Heart left ventricle (tissue), 16 donors: ENCODE measurements around the gene LRRC74B. TPM values are rescaled to one million over a fixed set of nuclear protein-coding genes. Genes with fewer than 3 reads are reported as not detected.
A peak's percentile ranks its signal among the peaks of the same experiment; 100 is the strongest.
"Not testable (repeated sequence)": the region's sequence is repeated elsewhere in the genome, so short reads cannot be mapped to it uniquely, and the experiment has no call there.

ENCODE experiments used
- ATAC-seq, 4 donors: fragments of 200-7000 bp; cut with Tn5 transposase; one replicate each; pipeline ENCODE4 v1.9.1; 2020 to 2022; ENCODE audit warnings: moderate library complexity in 4 of 4, mild to moderate bottlenecking in 3 of 4, moderate number of reproducible peaks in 1 of 4
- DNase-seq, 5 donors: peaks; one replicate each; pipeline ENCODE4 v3.0.0-alpha.2; 2020
- H3K27ac ChIP-seq, 12 donors: fragments of 200-600 bp; sonication (generic) in 4 of 12; one replicate each; pipeline versions ENCODE4 v1.5.0 to v1.8.0; 2016 to 2022; ENCODE audit warnings: mild to moderate bottlenecking in 2 of 12
- H3K27me3 ChIP-seq, 9 donors: fragments of 200-600 bp; sonication (generic) in 2 of 9; one replicate each; pipeline versions ENCODE4 v1.5.1 to v1.8.0; 2016 to 2022; ENCODE audit warnings: mild to moderate bottlenecking in 3 of 9
- H3K36me3 ChIP-seq, 9 donors: fragments of 200-600 bp; sonication (generic) in 2 of 9; one replicate each; pipeline versions ENCODE4 v1.5.0 to v1.8.0; 2018 to 2022; ENCODE audit warnings: mild to moderate bottlenecking in 2 of 9
- H3K4me1 ChIP-seq, 12 donors: fragments of 200-600 bp; sonication (generic) in 4 of 12; one replicate each; pipeline versions ENCODE4 v1.5.0 to v1.8.0; 2016 to 2022; ENCODE audit warnings: mild to moderate bottlenecking in 3 of 12
- H3K4me3 ChIP-seq, 12 donors: fragments of 200-600 bp; sonication (generic) in 4 of 12; one replicate each; pipeline versions ENCODE4 v1.5.0 to v1.8.0; 2017 to 2022; ENCODE audit warnings: mild to moderate bottlenecking in 9 of 12, moderate library complexity in 4 of 12
- H3K9me3 ChIP-seq, 12 donors: fragments of 200-600 bp; sonication (generic) in 4 of 12; one replicate each; pipeline versions ENCODE4 v1.5.0 to v1.8.0; 2016 to 2022; ENCODE audit warnings: mild to moderate bottlenecking in 1 of 12
- CTCF ChIP-seq, 12 donors: fragments of 200-600 bp; sonication (generic) in 4 of 12; IDR thresholded peaks; one replicate each; pipeline versions ENCODE4 v1.5.0 to v1.8.0; 2018 to 2022; ENCODE audit warnings: antibody characterized with exemption in 12 of 12, mild to moderate bottlenecking in 5 of 12
- POLR2A ChIP-seq, 2 donors: fragments of 450-650 bp; IDR thresholded peaks; one replicate each; pipeline ENCODE4 v1.6.1; 2017; ENCODE audit warnings: antibody characterized with exemption in 2 of 2, mild to moderate bottlenecking in 2 of 2, moderate library complexity in 2 of 2
- WGBS, 4 donors: extraction: QIAGEN DNeasy Blood & Tissue Kit in 2 of 4; methylation state at CpG; one replicate each; pipeline versions ENCODE4 v1.1.5 to v1.1.7; 2013 to 2018; 5-methylcytosine and 5-hydroxymethylcytosine counted together
- intact Hi-C, 10 donors: fragments of 100-400 bp; cut with DNase I; formaldehyde crosslinking; loops; one replicate each; pipeline versions ENCODE4 v1.11.1 to v1.14.2; 2022
- polyA plus RNA-seq, 2 donors: library from polyadenylated mRNA; stranded (reverse); fragments of 200-250 nt; gene quantifications; one replicate each; pipeline ENCODE4 v1.2.3, GENCODE V29; 2013
- total RNA-seq, 9 donors: library from RNA; depleted of rRNA in 2 of 9; stranded (reverse); fragments of >200 nt in 2 of 9; fragmentation: NEBNext Ultra II Directional in 3 of 9; extraction: Animal tissue kit (Norgen Biotek cat#: 25700) in 3 of 9; gene quantifications; one replicate each; pipeline versions ENCODE4 v1.1.0 to v1.2.4, GENCODE V29; 2016 to 2023
- donor health status: ischemic (EF 13 %, LVEDD 7.1; RV severe dilation, severe dysfunction).
- donor health status: healthy with polysubstance abuse.
- donor health status: DM: no; HTN: yes; CAD: no.
- donor health status: DM: no; HTN: no; CAD: no.
- donor health status: ischemic (EF 25% LVEDD 6.9; RV normal size, moderate dysfunction).
- donor health status: ischemic (EF 25% LVEDD 5.7; RV mildly dilated, moderate dysfunction).
- donor health status: healthy.
- donor health status: DM: yes; HTN: yes; CAD: no.
- donor health status: ischemic (EF 35%, LVEDD 5.7; RV mildly dilated, moderate dysfunction).
- donor health status: nonischemic (EF 11% LVEDD 7.7; RV severe dilation, severe dysfunction).
- donor health status: DM: yes; HTN: yes; CAD: no.
- donor health status: PGD.
- donor health status: ischemic (EF 29% LVEDD 5.4; RV normal size, mild dysfunction).
- donor health status: nonischemic (EF 23%, LVEDD 6.1; RV moderate dilation, normal function).

The LRRC74B gene
- total and polyA plus RNA-seq, 11 donors: not detected

GRCh38 chr22:21003782-21004181, 42.0 kb upstream of the LRRC74B start:
- TF ChIP-seq CTCF (IDR thresholded peaks at IDR 0.05): no peak
- Histone ChIP-seq H3K27ac (peak overlapping the region in 2 of 12 donors; percentile 94 to 98), H3K4me1 (peaks cover 3 to 36% (median 30%) of the 10 kb centered on the region in 12 donors), H3K9me3 (no peaks in the 10 kb centered on the region), H3K27me3 (no peaks in the 10 kb centered on the region), H3K36me3 (peaks cover 0 to 17% (median 15%) of the 10 kb centered on the region in 9 donors), H3K4me3 (no peak overlapping the region)
- intact Hi-C loops: loop anchor here in 3 of 10 donors (5.0 to 10.0 kb wide), 2 partner anchors 86 to 149 kb away; partner anchors contain the start of genes PI4KA (in 2 of the 3), SNAP29 (in 2 of the 3) and CRKL (in 1 of the 3)
- WGBS, 4 donors: 79 to 89% (median 85%) methylated on average over 4 of the region's 4 CpGs
- ATAC-seq (no peak), DNase-seq (no peak)

- DNase-seq: not testable (repeated sequence)
- intact Hi-C loops: loop anchor here in 2 of 10 donors (10.0 kb wide), 1 partner anchor 154 kb away; the partner anchor contains the start of genes PI4KA (in 2 of the 2) and SNAP29 (in 2 of the 2)
- 85 to 89% (median 86%) methylated on average over 9 to 13 of the region's 13 CpGs for WGBS, 4 donors
Observed at GRCh38 chr22:21009208-21009607, 36.5 kb upstream of the LRRC74B start.

DNA sequence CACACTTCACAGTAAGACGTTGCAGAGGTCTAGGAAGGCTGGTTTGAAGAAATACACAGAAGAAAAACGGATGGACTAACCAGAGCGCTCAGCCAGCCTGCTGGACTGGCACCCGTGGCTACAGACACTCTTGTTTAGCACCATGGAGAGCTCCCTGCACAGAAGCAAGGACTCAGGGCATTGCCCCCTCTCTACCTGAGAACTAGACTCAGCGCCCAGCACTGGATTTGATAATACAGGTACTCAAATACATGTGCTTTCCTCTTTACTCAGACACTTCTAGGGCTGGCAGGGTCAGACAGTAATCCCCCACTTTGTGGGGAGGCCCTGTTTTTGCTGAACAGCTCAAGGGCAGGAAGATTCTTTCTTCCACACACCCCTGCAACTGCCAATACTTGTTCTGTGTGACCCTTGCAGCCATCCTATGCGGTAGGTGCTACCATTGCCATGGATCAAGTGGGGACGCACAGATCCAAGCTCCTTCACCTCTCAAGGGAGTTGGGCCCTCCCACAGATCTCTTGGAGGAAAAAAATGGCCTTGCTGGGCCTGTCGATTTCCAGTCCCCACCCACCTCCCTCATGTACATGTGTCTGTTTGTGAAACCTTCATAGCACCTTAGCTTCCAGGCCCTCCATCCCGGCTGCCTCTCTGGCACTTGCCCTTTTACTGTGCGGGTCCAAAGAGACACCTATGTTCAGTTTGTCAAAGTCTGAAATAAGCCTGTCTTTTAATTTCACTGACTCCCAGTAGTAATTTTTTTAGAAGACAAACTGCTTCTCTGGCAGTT, 35.9 kb upstream of the LRRC74B start:
- no peak for TF ChIP-seq CTCF (IDR thresholded peaks at IDR 0.05)
- no peak for TF ChIP-seq POLR2A (IDR thresholded peaks at IDR 0.05)
- intact Hi-C loops: loop anchor here in 3 of 10 donors (5.0 to 10.0 kb wide), 4 partner anchors 37 to 155 kb away; partner anchors contain the start of genes PI4KA (in 2 of the 3), SNAP29 (in 2 of the 3), AIFM3 (in 1 of the 3) and LRRC74B (in 1 of the 3)
- ATAC-seq: peak in 2 of 4 donors; percentile 34 to 37

More at GRCh38 chr22:21009208-21009607, 36.5 kb upstream of the LRRC74B start:
- not testable (repeated sequence) for ATAC-seq, H3K36me3 ChIP-seq, H3K4me3 ChIP-seq, H3K27ac ChIP-seq, H3K4me1 ChIP-seq, H3K9me3 ChIP-seq, H3K27me3 ChIP-seq

GRCh38 chr22:21010426-21011113, 35.2 kb upstream of the LRRC74B start:
- no peaks in the 10 kb centered on the region for H3K36me3 ChIP-seq
- H3K9me3 ChIP-seq: no peaks in the 10 kb centered on the region
- no peak overlapping the region for H3K27ac ChIP-seq
- ATAC-seq (no peak), DNase-seq (no peak)
- no peaks in the 10 kb centered on the region for H3K27me3 ChIP-seq
- no peak overlapping the region for H3K4me3 ChIP-seq
- TF ChIP-seq CTCF (IDR thresholded peaks at IDR 0.05) (no peak), POLR2A (IDR thresholded peaks at IDR 0.05) (no peak)
- intact Hi-C loops: loop anchor here in 1 of 10 donors (5.0 to 10.0 kb wide), 3 partner anchors 37 to 126 kb away; partner anchors contain the start of genes AIFM3 and LRRC74B
- peaks cover 3 to 22% (median 18%) of the 10 kb centered on the region in 12 donors for H3K4me1 ChIP-seq
- 91 to 100% (median 96%) methylated on average over 3 of the region's 3 CpGs for WGBS, 4 donors

More for the DNA sequence above, 35.9 kb upstream of the LRRC74B start:
- Histone ChIP-seq H3K27ac (no peak overlapping the region), H3K36me3 (no peaks in the 10 kb centered on the region), H3K9me3 (no peaks in the 10 kb centered on the region), H3K4me3 (no peak overlapping the region), H3K27me3 (no peaks in the 10 kb centered on the region), H3K4me1 (peaks cover 3 to 15% (median 12%) of the 10 kb centered on the region in 12 donors)
- 44 to 65% (median 54%) methylated on average over 10 of the region's 10 CpGs for WGBS, 4 donors
- DNase-seq: no peak
